ENCODE data around the gene CYP26A1.

CYP26A1 gene, protein sequence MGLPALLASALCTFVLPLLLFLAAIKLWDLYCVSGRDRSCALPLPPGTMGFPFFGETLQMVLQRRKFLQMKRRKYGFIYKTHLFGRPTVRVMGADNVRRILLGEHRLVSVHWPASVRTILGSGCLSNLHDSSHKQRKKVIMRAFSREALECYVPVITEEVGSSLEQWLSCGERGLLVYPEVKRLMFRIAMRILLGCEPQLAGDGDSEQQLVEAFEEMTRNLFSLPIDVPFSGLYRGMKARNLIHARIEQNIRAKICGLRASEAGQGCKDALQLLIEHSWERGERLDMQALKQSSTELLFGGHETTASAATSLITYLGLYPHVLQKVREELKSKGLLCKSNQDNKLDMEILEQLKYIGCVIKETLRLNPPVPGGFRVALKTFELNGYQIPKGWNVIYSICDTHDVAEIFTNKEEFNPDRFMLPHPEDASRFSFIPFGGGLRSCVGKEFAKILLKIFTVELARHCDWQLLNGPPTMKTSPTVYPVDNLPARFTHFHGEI

DNA sequence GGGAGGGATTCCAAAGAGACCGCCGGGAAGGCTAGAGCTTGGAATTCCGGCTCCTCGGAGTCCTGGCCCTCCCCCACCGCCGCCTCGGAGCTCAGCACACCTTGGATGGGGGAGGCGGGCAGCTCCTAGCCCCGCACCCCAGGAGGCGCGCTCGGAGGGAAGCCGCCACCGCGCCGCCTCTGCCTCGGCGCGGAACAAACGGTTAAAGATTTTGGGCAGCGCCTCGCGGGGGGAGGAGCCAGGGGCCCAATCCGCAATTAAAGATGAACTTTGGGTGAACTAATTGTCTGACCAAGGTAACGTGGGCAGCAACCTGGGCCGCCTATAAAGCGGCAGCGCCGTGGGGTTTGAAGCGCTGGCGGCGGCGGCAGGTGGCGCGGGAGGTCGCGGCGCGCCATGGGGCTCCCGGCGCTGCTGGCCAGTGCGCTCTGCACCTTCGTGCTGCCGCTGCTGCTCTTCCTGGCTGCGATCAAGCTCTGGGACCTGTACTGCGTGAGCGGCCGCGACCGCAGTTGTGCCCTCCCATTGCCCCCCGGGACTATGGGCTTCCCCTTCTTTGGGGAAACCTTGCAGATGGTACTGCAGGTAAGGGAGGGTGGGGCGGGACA lies at the start of gene CYP26A1:
Gene CYP26A1 (plus strand): TSS at position 355 of the 608 bp plus-strand sequence. CDS start 42 bp downstream, at position 397.
- peak; percentile 30 for DNase-seq

DNA sequence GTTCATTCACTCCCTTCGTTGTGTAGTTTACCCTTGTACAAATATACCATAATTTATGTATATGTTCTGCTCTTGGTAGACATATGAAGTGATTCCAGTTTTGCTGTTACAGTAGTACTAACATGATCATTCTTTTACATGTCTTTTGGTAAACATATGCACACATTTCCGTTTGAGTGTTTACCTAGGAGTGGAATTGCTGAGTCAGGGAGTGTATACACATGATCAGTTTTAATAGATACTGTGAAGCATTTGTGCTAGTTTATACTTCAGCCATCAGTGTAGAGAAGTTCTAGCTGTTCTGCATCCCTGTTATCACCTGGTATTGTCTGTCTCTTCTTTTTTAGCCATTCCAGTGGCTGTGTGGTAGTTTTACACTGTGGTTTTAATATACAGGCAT lies 47.6 kb upstream of the CYP26A1 start:
- DNase-seq = no peak

DNA sequence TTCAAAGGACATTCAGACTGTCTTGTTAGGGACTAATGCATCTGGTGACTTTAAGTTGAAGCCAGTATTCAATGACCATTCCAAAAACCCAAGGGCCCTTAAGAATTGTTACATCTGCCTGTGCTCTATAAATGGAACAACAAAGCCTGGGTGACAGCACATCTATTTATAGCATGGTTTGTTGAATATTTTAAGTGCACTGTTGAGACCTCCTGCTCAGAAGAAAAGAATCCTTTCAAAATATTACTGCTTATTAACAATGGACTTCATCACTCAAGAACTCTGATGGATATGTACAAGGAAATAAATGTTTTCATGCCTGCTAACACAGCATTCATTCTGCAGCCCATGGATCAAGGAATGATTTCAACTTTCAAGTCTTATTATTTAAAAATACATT lies 46.2 kb upstream of the CYP26A1 start:
- DNase-seq = no peak

DNA sequence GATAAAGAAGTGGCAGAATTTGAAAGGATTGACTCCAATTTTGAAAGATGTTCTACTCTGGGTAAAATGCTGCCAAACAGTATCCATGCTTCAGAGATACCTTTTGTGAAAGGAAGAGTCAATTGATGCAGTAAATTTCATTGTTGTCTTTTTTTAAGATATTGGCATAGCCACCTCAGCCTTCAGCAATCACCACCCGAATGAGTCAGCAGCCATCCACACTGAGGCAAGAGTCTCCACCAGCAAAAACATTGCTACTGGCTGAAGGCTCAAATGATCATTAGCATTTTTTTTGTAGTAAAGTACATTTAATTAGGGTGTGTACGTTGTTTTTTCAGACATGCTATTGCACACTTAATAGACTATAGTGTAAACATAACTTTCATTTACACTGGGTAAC lies 44.8 kb upstream of the CYP26A1 start:
- DNase-seq = no peak

DNA sequence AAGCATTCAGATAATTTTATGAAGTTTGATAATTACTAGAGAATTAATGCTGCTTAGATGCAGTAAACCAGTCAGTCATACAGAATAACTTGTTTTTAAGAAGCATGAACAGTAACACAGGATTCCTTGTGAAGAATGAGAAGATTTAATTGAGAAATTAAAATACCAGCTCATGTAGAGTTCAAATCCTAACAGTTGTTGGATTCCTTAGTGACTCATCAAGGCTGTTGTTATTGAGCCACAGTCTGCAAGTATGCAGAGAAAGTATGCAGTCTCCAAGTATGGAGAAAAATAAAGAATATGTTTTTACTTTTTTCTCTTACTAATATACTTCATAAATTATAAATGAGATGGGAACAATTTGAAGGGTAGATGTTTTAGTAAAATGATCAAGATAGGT lies 43.3 kb upstream of the CYP26A1 start:
- no peak for DNase-seq

DNA sequence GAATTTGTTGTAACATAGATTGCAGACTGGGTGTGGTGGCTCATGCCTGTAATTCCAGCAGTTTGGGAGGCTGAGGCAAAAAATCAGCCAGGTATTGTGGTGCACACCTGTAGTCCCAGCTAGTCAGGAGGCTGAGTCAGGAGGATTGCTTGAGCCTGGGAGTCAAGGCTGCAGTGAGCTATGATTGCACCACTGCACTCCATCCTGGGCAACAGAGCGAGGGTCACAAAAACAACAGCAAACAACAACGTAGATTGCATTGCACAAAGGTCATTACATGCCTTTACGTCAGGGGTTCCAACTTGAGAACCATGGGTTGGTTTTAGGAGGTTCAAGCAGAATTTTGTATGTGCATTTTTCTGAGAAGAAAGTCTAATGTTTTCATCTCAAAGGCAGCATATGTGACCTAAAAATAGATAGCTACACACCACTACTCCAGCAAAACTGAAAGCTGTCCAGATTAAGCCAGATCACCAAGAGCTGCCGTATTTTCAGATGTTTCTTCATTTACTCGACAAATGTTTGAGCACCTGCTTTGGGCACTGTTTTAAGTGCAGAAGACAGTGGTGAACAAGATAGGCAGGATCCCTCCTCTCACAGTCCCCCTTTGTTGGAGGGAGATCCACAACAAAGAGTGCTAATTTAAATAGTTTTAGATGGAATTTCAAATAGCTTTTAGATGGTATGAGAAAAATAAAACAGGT lies 41.4 kb upstream of the CYP26A1 start:
- DNase-seq = no peak

DNA sequence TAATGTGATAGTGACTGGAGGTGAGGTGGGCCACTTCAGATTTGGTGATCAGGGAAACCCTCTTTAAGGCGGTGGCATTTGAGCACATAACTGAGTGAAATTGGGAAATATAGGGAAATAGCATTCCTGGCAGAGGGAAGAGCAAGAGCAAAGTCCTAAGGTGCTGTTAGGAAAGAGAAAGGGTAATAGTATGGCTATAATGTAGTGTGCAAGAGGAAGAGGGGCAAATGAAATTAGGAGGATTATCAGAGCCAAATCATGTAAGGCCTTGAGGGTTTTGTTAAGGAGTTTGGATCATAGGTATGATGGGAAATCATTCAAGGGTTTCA lies 40.9 kb upstream of the CYP26A1 start:
- no peak for DNase-seq

DNA sequence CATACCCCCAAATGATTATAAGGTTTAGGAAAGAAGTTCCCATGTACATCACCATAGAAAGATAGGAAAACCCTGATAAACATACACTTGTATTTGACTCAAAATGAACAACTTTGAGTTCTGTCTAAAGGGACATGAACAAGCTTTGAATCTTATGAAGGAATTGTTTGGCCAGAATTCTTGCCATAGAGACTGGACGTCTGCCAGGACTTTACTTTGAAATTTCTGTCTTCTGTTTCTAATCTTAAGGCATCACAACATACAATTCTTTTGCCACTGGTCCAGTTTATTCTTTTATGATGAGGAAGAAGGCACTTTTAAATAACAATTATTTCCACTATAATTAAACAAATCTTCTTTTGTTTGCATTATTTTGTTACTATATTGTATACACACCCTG lies 39.3 kb upstream of the CYP26A1 start:
- DNase-seq = no peak

DNA sequence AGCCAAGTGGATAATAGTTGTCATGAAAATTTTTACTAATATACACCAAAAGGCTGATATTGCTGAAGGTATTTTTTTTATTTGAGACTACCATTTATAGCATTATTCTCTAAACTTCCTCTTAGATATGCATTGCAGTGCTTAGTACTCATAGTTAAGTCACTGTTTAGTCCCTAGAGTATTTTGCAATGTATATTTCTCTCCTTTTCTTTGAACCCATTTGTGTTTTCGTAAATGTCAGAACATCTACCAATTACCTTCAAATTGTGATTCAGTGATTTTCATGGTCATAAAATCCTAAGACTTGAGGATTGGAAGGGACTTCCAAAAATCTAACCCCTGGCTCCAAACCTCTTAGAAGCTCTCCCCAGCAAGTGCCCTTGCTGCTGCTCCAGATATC lies 34.6 kb upstream of the CYP26A1 start:
- no peak for DNase-seq

DNA sequence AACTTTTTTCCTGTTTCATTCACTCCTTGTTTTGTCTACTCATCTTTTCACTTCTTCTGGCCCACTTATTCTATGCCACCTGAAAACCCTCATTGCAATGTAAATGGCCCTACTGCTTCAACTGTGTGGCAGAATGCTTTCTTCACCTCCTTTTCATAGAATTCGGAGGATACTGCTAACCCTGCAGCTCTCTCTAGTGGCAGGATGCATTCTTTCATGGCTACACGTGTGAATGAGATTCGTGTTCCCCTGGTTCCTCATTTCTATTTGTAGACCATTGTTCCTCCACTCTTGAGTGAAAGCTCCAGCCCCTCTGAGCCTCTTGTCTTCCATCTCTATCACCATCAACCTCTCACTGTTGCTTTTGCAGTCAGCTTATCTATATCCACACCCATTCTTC lies 34.0 kb upstream of the CYP26A1 start:
- no peak for DNase-seq

DNA sequence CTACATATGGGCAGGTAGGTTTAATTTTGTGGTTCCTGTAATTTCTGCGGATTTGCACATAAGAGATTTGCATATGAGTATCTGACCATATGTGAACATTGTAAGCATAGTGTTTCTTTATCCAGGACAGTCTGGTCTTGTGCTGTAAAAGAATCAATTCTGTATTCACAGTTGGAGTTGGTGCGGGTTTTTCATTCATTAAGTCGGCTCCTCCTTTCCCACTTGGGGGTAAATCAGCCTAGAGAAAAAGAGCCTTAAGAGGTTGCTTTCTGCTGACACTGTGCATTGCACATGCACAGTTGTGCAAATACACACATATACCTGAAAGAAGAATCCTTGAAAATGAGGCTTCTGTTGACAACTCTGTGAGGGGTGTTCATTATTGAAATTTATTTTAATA lies 19.2 kb upstream of the CYP26A1 start:
- DNase-seq = no peak

DNA sequence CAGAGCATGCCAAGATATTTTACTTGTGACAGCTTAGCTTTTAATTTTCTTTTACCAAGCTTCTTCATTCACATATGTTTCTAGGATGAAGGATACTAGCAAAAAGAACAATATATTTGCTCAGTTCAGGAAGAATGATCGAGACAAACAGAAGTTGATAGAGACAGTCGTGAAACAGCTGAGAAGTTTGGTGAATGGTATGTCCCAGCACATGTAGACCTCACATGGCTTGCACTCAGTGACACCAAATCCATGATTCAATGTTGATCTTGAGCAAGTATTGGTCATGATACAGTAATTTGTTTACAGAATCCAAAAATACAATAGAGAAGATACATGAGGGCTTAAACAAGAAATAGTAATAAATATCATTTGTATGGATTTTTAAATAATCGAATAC lies 15.6 kb upstream of the CYP26A1 start:
- no peak for DNase-seq

DNA sequence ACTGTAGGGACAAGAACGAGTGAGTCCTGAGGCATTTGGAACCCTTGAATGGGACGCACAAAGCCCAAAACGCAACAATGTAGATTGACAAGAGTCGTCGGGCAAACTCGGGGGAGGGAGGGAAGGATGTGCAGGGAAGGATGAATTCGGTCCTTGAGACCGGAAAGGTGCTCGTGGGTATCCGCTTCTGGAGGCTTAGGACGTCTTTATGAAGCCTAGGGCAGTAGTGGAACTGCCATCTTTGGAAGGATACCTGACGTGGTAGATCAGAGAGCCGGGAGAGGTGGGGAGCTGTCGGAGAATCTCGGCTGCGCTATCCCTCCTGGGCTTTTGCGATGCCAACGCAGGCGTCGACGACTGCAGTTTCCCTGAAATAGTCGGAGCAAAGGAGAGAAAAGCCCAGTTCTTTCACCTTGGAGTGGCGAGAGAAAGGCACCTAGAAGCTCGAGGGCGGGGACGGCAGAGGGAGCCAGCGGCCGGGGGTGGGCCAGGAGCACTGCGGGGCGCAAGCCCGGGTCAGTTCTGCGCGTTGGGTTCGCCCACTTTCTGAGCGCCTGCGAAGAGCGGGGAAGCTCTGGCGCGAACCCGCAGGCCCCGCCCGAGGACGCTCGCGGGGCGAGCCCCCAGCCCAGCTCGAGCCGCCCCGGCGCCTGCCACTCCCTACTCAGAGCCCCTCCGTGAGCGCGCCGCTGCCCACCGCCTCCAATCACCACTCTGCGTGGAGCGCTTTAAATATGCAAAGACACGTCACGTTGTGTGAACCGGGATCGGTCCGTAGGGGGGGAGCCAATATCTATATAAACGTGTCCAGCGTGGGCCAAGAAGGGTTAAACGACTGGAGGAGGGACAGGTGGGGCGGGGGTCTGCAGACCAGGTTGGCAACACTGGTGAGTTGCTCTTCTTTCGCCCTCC lies 13.5 kb upstream of the CYP26A1 start, which contains the start of gene CYP26C1:
Gene CYP26C1 (plus strand): TSS at position 824 of the 912 bp plus-strand sequence. CDS start 466 bp downstream, outside the sequence.
- DNase-seq = no peak

DNA sequence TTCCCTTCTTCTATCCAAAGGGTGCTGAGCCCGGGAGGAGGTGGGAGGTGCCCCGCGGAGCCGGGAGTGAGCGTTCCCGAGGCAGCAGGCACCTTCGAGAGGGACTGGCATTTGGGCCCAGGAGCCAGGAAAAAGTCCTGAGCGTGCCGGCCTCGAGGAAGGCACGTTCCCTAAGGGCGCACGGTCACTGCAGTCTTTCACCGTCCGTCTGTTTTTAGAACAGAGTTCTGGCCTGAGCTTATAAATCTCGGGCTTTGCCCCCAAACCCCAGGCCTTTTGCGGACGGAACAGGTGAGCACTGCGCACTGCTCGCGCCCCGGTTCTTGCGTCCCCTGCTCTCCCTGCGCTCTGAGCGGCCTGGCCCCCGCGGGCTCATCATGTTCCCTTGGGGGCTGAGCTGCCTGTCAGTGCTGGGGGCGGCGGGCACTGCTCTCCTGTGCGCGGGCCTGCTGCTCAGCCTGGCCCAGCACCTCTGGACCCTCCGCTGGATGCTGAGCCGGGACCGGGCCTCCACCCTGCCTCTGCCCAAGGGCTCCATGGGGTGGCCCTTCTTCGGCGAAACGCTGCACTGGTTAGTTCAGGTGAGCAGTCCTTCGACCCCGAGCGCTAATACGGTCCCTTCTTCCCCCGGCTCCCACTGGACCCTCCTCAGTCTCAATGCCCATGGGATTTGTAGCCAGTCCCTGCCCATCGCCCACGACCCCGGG lies 12.7 kb upstream of the CYP26A1 start:
- DNase-seq = no peak

DNA sequence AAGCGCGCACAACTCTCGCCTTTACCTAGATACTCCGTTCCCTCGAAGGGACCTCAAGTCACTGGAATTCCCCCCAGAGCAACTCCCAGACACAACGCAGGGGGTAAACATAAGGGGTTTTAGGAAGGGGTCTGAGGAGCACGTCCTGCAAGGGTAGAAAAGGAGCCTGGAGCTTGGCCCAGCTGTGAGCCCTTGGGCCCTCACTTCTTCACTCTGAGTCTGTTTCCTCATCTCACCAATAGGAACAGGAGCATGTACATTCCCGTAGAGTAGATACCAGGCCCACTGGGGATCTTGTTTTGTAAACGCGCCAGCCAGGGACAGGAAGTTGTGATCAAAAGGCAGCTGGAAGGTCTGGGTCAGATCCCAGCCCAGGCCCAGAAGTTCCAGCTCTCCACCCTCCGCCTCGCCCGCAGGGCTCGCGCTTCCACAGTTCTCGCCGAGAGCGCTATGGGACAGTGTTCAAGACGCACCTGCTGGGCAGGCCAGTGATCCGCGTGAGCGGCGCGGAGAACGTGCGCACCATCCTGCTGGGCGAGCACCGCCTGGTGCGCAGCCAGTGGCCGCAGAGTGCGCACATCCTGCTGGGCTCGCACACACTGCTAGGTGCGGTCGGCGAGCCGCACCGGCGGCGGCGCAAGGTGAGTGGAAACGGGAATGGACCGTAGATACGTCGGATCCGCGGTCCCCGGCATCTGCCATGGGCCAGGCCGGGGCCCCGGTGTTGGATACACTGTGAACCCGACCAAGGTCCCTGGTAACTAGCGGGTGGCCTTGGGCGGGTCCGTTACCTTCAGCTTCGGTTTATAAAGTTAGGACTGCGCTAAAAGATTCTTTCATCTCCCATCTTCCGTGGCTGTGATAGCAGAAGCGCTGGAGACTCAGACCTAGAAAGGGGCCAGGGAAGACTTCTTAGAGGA lies 11.8 kb upstream of the CYP26A1 start:
- DNase-seq = no peak

DNA sequence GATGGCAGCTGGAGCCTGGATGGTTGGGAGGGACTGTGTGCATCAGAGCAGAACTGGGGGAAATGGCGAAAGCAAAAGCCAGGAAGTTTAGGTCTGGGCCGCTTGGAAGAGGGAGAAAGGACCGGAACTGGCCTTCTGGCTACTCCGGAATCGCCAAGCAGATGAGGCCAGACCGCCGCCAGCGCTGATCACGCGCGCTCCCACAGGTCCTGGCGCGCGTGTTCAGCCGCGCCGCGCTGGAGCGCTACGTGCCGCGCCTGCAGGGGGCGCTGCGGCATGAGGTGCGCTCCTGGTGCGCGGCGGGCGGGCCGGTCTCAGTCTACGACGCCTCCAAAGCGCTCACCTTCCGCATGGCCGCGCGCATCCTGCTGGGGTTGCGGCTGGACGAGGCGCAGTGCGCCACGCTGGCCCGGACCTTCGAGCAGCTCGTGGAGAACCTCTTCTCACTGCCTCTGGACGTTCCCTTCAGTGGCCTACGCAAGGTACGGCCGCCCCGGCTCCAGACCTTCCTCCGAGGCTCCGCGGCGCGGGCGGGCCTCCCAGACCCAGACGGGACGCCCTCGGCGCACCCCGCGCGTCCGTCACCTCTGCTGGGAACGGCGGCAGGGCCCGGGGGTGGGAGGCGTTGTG lies 11.1 kb upstream of the CYP26A1 start:
- DNase-seq = peak; percentile 69

DNA sequence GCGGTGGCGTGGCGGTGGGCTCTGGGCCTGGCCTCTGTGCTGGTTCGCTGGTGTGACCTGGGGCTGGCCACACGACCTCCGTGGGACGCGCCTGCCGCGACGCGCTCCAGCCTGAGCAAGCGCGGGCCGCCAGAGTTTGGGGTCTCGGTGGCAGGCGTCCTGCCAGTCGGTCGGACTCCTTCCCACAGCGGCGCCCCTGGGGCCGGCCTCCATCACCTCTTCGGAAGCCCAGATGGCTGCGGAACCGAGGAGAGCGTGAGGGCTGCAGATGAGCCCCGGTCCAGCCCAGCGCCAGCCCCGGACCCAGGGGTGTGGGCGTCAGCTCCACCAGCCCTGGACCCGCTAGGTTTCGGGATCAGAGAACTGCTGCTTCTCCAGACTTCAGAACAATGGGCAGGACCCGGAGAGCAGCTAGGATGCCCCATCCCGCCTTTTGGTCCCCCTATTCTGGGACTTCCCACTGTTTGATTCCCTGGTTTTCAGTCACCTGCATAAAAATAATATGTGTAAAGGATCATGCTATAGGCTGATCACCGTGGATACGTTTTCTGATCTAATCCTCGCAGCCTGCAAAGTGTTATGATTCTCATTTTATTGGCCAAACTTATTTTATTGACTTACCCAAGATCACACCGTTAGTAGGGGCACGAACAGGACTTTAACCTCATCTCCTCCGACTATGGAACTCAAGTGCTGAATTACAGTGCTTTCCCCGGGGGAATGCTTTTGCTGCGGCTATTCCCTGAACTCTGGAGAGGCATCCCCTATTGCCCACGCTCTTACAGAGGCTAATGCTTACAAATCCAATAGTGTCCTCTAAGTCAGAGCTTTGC lies 10.3 kb upstream of the CYP26A1 start:
- no peak for DNase-seq

DNA sequence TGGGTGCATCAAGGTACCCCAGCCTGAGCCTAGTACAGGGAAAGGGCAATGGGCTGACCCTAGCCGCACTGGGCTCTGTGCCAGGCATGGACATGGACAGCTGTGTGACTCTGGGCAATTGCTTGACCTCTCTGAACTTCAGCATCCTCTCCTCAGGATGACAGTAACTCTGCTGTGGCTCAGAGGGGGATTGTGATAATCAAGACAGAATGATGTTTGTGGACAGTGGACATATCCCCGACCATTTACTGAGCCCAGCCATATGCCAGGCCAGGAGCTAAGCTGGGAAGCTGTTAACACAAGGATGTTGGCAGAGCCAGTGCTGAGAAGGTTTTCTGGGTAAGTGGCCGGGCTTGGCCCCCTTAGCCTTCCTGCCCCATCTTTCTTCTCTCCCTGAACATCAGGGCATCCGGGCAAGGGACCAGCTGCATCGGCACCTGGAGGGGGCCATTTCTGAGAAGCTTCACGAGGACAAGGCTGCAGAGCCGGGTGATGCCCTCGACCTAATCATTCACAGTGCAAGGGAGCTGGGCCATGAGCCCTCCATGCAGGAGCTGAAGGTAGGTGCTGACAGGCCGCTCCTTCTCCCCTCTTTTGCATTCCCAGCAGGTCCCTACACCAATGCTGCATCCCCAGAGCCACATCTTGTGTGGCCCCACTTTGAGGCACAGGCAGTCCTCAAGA lies 9.6 kb upstream of the CYP26A1 start:
- no peak for DNase-seq

Measured in stimulated activated CD8-positive, alpha-beta memory T cell treated with anti-CD3 and anti-CD28 coated beads, Interleukin-4, amount 100 ng/mL, for 48 hours (primary cell).